SK-MEL-5 (cell line): ENCODE measurements around the gene POLRMT. TPM values are rescaled to one million over a fixed set of nuclear protein-coding genes. Genes with fewer than 3 reads are reported as not detected.

ENCODE experiments used
- DNase-seq: peaks from one replicate; pipeline ENCODE4 v3.0.0-alpha.2; 2016; ENCODE audit warnings: low read depth, low spot score
- in situ Hi-C: cut with HindIII; loops from 2 replicates; pipeline ENCODE4 v1.10.0; 2016; ENCODE audit warnings: low sequenced_read_pairs, high pct_unique_total_duplicates, low pct_unique_long_range_greater_than_20kb
- total RNA-seq: library from RNA; depleted of rRNA; stranded (reverse); fragments of >200 nt; shearing (Covaris generic); gene quantifications from 2 replicates; pipeline ENCODE4 v1.2.3, GENCODE V29; 2014

The POLRMT gene
- total RNA-seq, 1 experiment from 2014 or later = 29.0 TPM

DNA sequence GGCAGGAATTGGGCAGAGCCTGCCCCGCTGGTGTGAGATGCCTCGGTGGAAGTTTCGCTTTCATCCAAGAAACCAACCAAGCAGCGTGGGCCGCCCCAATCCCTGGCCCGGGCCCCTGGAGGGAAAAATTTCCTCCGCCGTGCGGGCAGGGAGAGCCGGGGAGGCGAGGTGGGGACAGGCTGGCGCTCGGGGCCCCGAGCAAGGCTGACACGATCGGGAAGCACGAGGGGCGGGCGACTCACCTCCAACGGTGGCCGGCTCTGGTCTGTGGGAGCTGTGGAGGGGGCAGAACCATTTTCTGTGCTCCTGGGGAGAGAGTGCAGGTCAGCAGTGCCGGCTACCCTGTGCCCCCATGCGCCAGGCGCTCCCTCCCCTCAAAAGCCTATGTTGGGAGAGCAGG, 18.7 kb upstream of the POLRMT start:
- in situ Hi-C loops = no loop called here
- no peak for DNase-seq

DNA sequence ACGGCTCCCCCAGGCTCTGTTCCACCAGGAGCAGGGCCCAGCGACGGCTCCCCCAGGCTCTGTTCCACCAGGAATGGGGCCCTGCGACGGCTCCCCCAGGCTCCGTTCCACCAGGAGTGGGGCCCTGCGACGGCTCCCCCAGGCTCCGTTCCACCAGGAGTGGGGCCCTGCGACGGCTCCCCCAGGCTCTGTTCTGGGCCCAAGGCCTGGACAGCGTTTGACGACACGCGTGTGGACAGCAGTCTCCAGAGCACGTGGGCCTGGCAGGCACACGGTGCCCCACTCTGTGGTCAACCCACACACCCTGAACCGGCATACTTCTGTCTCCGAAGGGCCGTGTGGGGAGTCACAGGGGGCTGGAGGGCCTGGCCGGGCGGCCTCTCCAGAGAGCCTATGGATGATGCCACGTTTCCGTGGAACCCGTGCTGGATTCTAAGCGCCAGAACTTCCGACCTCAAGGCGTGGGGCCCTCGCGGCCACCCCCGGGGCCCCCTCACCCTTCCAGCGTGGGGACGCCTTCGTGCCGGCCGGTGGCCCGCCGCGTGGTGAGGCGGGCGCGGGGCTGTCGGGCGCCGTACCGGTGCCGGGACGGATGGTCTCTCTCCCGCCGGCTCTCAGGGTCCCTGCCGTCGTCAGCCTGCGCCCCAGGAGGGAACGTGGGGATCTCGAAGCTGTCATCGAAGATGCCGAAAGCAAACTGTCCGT, 17.9 kb upstream of the POLRMT start:
- in situ Hi-C loops = no loop called here
- no peak for DNase-seq

DNA sequence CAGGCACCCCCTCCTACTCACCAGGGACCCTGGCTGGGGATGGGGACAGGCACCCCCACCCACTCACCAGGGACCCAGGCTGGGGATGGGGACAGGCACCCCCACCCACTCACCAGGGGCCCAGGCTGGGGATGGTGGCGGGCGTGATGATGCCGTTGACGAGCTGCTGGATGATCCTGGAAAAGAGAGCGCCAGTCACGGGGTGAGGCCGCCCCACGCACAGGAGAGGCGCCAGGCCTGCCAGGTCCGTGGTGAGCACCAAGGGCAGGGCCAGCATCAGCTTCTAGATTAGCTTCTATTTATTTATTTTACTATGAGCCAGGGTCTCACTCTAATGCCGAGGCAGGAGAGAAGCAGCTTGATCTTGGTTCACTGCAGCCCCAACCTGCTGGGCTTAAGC, 16.8 kb upstream of the POLRMT start:
- no peak for DNase-seq
- in situ Hi-C loops = no loop called here

DNA sequence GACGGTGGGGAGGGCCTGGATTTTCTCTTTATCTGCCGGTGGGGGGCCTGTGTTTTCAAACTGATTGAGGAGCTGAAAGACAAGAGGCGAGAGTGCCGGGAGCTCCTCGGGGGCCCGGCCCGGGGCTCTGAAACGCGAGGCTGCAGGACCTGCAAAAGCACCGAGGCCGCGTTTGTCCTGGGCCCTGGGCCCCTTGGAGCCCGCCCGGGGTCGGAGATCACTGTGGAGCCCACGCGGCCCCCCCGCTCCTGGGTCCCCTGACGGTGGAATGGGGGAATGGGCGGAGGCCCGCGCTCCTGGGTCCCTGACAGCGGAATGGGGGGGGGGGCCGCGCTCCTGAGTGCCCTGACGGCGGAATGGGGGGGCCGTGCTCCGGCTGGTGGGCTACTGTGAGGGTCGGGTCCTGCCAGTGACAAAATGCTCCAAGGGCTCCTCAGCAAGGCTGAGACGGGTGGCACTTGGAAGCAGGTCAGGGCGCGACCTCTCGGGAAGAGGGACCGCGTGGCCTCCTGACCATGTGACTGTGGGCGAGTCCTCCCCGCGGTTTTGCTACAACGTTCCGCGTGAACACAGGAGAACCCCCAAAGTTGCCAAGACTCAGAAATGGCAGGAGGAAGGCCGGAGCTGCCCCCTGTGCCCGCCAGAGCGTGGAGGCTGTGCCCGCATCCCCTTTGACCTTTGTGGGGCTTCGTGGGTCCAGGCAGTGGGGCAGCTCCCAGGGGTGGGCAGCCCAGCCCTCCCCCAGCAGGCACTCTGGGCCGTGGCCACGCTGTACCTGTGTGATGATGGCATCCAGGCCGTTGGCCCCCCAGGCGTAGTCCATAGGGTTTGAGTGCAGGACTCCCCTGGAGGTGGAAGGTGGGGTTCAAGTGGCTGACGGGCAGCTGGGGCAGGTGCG, 15.8 kb upstream of the POLRMT start:
- in situ Hi-C loops = no loop called here
- DNase-seq = no peak

DNA sequence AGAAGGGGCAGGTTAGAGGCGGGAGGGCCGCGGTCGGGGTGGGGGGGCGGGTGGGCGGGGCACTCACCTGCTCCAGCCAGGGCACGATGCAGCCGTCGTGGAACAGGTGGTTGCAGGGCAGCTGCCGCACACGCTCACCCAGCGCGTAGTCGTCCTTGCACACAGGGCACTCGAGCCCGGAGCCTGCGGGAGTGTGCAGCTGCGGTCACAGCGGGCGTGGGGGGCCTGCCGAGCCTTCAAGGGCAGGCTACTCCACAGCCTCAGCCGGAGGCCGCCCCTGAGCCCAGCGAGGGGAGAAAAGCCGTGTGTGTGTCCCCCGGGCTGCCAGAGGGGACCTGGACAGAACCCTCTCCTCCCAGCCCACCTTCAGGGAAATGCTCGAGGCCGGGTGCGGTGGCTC, 15.0 kb upstream of the POLRMT start:
- in situ Hi-C loops = no loop called here
- no peak for DNase-seq

DNA sequence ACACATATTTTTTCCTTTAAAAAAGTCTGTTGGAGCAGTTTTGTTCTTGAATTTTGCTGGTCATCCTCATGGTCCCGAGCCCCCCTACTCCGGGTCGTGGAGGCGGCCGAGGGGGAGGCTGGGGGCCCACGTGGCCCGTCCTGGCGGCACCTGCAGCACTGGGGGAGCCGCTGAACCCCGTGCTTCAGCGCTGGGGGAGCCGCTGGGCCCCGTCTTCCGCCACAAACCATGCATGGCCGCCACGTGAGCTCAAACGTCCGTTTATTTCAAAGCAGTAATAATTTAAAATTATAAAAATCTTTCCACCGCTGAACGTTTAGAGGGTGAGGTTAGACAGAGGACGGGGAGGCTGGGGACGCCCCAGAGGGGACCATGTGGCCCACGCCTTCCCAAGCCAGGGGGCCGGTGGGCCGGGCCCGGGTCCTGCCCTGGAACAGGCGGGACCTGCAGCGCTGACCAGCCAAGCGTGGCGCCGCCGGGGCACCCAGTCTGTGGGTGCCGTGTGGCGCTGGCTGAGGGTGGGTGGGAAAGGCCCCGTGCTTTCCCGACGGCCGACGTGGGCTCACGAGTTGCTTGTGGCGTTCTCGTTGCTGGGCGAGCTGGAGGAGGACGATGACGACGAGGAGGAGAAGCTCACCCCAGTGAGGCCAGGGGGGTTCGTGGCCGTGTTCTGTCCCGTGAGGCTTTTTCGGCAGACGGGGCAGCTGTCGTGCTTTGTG, 14.4 kb upstream of the POLRMT start:
- in situ Hi-C loops = no loop called here
- no peak for DNase-seq

DNA sequence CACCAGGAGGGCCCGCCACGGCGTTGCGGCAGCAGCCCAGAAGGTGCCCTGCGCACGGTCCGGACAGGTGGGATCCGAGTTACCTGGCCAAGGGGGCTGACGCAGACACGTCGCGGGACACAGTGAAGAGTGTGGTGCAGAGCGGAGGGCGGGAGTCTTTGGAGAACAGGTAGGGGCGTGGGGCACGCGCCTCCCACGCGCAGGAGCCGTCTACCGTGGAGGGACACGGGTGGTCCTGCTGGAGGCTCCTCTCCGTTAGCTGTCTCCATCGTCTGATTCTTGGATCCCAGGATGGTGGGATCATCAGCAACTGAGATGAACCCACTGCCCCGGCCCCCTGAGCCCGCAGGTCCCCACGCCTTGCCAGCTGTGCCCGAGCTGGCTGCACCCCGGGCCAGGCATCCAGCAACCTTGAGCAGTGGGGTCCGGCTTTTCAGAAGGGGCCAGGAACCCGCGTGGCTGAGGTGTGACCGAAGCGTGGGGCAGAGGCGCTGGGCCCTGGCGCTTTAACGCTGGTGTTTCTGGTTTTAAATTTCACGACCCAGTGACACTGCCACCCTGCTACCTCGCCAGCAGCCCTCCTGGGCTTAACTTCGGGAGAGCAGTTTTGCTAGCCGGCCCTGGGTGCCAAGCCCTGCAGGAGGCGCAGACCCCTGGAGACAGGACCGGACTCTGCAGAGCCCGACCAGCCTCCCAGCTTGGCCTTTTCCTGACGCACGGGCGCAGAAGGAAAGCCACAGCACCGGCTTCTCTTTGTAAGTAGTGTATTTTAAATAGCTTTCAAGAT, 13.6 kb upstream of the POLRMT start:
- in situ Hi-C loops = no loop called here
- DNase-seq = no peak

DNA sequence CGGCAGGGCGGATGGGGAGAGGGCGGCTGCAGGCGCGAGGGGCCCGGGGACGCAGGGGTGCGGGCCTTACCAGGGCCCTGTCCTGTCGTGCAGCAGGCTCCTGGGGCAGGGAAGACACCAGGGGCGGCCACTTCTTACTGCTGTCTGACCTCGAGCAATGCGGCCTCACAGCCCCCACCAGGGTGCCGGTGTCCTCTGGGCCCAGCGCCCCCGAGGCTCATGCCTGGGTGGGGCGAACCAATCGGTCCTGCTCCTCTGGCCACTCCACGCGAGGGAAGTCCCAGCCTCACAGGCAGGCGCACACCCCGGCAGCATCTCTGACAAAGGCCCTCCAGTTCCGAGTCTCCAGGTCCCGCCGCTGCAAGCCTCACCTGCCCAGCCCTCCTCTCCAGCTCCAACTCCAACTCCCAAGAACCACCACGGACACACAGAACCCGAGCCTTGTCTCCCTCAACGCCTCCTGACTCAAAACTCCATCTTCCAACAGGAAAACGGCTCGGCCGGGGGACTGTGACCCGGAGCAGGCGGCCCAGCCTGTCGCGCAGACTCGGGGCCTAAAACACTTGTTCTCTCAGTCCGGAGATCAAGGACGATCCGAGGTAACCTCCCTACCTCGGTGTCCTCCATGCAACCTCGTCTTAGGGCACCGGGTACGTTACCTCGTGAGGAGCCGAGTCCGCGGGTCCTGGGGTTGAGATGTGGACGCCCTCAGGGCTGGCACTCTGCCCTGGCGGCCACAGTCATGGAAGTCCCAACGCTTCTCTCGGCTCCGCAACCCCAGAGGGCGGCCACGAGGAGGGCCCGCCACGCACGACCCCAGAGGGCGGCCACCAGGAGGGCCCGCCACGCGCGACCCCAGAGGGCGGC, 12.8 kb upstream of the POLRMT start:
- in situ Hi-C loops = no loop called here
- no peak for DNase-seq

DNA sequence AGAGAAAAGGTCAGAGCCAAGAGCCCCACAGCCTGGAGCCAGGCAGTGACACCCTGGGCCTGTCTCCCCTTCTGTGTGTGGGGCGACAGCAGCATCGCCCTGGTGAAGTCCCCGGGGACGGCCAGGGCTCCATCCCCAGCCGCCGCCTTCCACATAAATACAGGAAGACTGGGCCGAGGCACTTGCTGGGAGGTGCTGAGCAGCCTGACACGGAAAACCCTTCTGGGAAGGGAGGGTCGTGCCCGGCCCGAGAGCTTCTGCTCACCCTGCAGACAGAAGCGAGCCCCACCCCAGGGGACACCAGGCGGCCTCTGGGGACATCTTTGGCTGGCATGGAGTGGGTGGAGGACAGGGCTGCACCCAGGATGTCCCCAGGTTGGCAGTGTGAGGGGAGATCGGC, 11.5 kb upstream of the POLRMT start:
- DNase-seq = no peak
- in situ Hi-C loops = no loop called here

DNA sequence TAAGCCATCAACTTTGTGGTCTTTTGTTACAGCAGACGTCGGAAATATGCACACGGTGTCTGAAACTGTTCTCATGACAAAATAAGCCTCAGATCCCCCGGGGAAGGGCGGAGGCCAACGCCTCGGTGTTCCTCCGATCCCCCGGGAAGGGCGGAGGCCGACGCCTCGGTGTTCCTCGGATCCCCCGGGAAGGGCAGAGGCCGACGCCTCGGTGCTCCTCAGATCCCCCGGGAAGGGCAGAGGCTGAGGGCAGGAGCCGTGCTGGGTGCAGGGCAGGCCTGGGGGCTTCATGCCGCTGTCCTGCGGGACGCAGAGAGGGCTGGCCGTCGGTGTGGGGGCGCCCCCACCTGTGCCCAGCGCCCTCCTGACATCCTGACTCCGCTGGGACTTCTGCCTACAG, 11.0 kb upstream of the POLRMT start:
- in situ Hi-C loops = no loop called here
- DNase-seq = no peak

DNA sequence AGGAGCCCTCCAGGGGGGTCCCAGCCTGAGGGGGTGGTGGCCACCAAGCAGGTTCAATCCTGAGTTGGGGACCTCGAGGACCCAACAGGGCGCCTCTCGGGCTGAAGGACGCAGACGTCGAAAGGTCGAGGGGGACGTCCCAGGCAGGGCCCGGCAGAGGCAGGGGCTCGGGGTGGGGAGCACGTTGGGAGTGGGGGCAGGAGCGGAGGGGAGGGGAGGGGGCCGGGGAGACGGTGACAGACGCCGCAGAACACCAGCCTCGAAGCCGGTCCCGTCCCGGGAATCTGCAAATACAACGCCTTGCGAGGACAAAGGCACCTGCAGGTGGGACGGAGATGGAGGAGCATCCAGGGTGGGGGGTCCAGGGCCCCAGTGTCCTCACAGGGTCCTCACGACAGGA, 10.4 kb upstream of the POLRMT start:
- no peak for DNase-seq
- in situ Hi-C loops = no loop called here

DNA sequence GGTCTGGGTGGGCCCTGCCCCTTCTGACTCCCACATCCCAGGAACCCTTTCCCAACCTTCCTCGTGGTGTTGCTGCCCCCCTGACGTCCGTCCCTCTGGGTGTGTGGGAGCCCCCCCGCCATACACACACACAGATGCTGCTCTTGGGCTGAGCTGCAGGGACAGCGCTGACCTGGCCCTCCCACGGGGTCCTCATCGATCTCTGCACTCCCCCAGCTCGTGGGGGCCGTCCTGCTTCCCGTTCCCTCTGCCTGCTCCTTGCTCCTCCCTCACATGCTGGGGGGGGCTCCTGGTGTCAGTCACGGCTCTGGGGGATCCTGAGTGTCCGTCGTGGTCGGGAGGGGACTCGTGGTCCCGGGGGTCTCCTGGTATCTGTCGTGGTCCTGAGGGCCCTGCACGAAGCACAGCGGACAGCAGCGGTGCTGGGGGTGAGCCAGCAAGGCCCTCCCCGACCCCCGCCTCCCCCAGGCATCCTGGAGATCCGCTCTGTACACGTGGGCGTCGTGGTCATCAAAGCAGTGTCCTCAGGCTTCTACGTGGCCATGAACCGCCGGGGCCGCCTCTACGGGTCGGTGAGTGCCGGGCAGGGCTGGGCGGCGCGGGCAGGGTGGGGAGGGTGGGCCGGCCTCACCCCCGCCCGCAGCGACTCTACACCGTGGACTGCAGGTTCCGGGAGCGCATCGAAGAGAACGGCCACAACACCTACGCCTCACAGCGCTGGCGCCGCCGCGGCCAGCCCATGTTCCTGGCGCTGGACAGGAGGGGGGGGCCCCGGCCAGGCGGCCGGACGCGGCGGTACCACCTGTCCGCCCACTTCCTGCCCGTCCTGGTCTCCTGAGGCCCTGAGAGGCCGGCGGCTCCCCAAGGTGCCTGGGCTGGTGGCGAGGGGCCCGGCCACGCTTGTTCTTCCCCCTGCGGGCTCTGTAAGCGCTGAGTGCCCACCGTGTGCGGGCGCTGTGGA, 9.7 kb upstream of the POLRMT start:
- DNase-seq = no peak
- in situ Hi-C loops = no loop called here

DNA sequence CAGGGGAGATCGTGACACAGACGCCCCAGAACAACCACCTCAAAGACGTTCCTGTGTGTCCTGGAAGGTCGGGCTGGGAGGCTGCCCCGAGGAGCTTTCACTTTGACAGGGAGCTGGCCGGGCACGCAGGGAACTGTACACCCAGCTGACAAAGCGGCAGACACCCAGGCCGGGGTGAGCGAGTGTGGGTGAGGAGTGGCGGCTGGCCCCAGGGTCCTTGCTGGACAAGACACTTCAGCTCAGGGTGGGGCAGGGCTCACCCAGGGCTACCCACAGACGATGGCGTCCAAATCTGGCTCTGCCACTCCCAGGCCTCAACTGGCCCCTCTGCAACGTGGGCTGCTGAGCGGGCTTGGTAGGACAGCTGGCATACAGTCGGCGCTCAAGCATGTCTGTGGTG, 8.4 kb upstream of the POLRMT start:
- DNase-seq = no peak

DNA sequence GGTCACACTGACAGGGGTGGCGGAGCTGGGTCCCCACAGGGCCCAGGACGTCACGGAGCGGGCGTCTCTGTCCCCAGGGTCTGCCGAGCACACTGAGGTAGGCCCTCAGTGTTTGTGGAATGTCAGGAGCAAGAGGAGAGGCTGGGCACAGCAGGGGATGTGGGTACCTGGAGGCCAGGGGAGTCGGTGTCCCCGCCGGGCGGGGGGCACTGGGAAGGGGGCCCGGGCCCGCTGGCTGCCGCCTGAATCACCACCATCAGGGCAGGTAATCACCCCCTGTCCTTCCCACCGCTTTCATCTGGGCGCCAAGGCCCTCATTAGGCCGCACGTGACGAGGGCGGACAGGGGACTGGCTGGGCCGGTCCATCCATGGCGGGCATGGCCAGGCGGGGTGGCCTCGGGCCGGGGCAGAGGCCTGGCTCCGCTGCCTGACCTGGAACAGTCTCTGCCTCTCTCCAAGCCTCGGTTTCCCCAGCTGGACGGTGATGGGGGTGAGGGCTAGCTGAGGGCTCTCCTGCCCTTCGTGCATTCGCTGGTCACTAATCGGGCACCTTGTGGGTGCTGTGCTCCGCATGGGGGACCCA, 7.4 kb upstream of the POLRMT start:
- no peak for DNase-seq
- in situ Hi-C loops = no loop called here

More for the DNA sequence above, 8.4 kb upstream of the POLRMT start:
- in situ Hi-C loops = no loop called here

DNA sequence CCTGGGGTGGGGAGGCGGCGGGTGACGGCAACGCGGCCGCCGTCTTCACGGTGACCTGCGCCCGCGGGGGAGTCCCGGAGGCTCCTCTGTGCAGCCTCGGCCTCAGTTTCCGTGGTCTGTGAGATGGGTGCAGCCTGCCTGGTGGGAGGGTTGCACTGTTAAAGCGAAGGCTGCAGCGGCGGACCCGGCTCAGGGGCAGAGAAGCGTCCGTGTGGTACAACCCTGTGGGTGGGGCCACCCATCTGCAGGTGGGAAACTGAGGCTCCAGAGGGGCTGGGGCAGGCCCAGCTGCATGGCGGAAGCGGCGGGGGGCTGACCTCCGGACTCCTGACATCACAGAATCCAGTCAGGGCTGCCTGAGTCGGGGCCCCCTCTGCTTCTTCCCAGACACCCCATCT, 6.8 kb upstream of the POLRMT start:
- no peak for DNase-seq
- in situ Hi-C loops = no loop called here
